Neural progenitor cell (in vitro differentiated cells): ENCODE results near the gene TOMM7. TPM values are rescaled to one million over a fixed set of nuclear protein-coding genes. Genes with fewer than 3 reads are reported as not detected.

Experiments
- DNase-seq: peaks from one replicate; pipeline ENCODE4 v3.0.0-alpha.2; 2016; ENCODE audit warnings: low spot score
- H2AFZ ChIP-seq: fragments of 200-600 bp; sonication (generic); replicated peaks from 2 replicates; pipeline ENCODE4 v1.6.1; 2016; ENCODE audit warnings: antibody characterized with exemption
- H3F3A ChIP-seq: fragments of 200-600 bp; sonication (generic); 2 replicates; pipeline ENCODE4 v1.6.1; 2016; ENCODE audit warnings: antibody characterized with exemption, low read depth
- H3K27ac ChIP-seq: fragments of 200-600 bp; sonication (generic); 2 replicates; pipeline ENCODE4 v1.5.1; 2016; ENCODE audit warnings: mild to moderate bottlenecking
- H3K27me3 ChIP-seq: fragments of 200-600 bp; sonication (generic); 2 replicates; pipeline ENCODE4 v1.6.1; 2016; ENCODE audit warnings: mild to moderate bottlenecking, moderate library complexity
- H3K36me3 ChIP-seq: fragments of 200-600 bp; sonication (generic); 2 replicates; pipeline ENCODE4 v1.5.1; 2016
- H3K4me1 ChIP-seq: fragments of 200-600 bp; sonication (generic); 2 replicates; pipeline ENCODE4 v1.6.1; 2016; ENCODE audit warnings: mixed run types
- H3K4me2 ChIP-seq: fragments of 200-600 bp; sonication (generic); 2 replicates; pipeline ENCODE4 v1.6.1; 2016
- H3K4me3 ChIP-seq: fragments of 200-600 bp; sonication (generic); 2 replicates; pipeline ENCODE4 v1.5.1; 2016
- H3K79me2 ChIP-seq: fragments of 200-600 bp; sonication (generic); 2 replicates; pipeline ENCODE4 v1.6.1; 2016; ENCODE audit warnings: low read depth
- H3K9ac ChIP-seq: fragments of 200-600 bp; sonication (generic); 2 replicates; pipeline ENCODE4 v1.6.1; 2016
- H3K9me3 ChIP-seq: fragments of 200-600 bp; sonication (generic); 2 replicates; pipeline ENCODE4 v1.5.1; 2016; ENCODE audit warnings: low read depth
- H4K20me1 ChIP-seq: fragments of 200-600 bp; sonication (generic); 2 replicates; pipeline ENCODE4 v1.6.1; 2016; ENCODE audit warnings: low read depth
- H3K27ac Mint-ChIP-seq: 3 replicates; pipeline ENCODE4 v1.8.0; 2021; ENCODE audit warnings: mixed read lengths
- H3K27me3 Mint-ChIP-seq: 2 replicates; pipeline ENCODE4 v1.8.0; 2022; ENCODE audit warnings: low read depth, mild to moderate bottlenecking, inconsistent platforms, moderate library complexity, mixed read lengths; ENCODE audit not compliant: insufficient read depth
- H3K36me3 Mint-ChIP-seq: 3 replicates; pipeline ENCODE4 v1.8.0; 2021; ENCODE audit warnings: mixed read lengths
- H3K4me1 Mint-ChIP-seq: 3 replicates; pipeline ENCODE4 v1.8.0; 2021; ENCODE audit warnings: mixed read lengths
- H3K4me3 Mint-ChIP-seq: 3 replicates; pipeline ENCODE4 v1.8.0; 2021; ENCODE audit warnings: mild to moderate bottlenecking, moderate library complexity, mixed read lengths
- H3K9me3 Mint-ChIP-seq: 3 replicates; pipeline ENCODE4 v1.8.0; 2020; ENCODE audit warnings: mixed read lengths
- CTCF ChIP-seq: fragments of 200-600 bp; sonication (generic); IDR thresholded peaks from 2 replicates; pipeline ENCODE4 v1.5.1; 2017; ENCODE audit warnings: antibody characterized with exemption, mild to moderate bottlenecking
- EZH2 ChIP-seq: fragments of 200-600 bp; sonication (generic); IDR thresholded peaks from 2 replicates; pipeline ENCODE4 v1.6.1; 2017; ENCODE audit warnings: antibody characterized with exemption, mild to moderate bottlenecking, moderate library complexity
- EZH2phosphoT487 ChIP-seq: fragments of 200-600 bp; sonication (generic); IDR thresholded peaks from 2 replicates; pipeline ENCODE4 v1.6.1; 2017; ENCODE audit warnings: antibody characterized with exemption
- total RNA-seq: library from RNA; depleted of rRNA; stranded (reverse); fragments of >200 nt; gene quantifications from 2 replicates; pipeline ENCODE4 v1.2.3, GENCODE V29; 2015; ENCODE audit warnings: low replicate concordance

Gene TOMM7
- total RNA-seq, 1 donor from 2014 or later: 89.9 TPM

DNA sequence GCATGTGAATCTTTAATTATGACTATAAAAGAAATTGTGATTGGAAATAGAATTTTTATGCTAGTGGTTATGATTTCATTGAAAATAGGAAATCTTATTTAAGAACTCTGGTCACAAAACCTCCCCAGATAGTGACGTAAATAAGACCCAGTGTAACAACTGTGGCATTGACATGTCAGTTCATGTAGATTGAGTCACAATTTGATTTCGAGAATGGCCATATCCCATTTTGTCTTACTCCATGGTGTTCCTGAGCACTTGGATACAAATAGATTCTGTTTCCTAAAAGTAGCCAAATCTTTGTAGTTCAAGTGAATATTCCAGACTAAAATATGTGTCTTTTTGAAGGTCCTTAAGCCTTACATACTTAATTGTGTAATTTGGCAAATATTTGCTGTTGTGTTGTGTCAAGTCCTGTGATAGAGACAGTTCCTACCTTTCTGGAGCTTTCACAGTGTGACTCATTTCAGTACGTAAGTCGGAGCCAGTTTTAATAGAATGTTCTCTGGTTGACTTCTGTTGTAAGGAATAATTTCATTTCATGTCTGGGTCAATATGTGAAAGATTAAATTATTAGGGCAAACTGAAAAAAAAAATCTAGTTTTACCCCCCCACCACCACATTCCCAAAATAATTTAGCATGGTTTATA is 37.1 kb upstream of the TOMM7 start:
- Histone ChIP-seq H2AFZ (no peak overlapping the region), H3K27ac (no peak overlapping the region), H3K27me3 (peaks cover 8% of the 10 kb centered on the region), H3K4me3 (no peak overlapping the region), H3F3A (peaks cover 5% of the 10 kb centered on the region), H3K79me2 (no peaks in the 10 kb centered on the region), H4K20me1 (no peaks in the 10 kb centered on the region), H3K9me3 (no peaks in the 10 kb centered on the region), H3K36me3 (no peaks in the 10 kb centered on the region), H3K4me1 (peaks cover 4% of the 10 kb centered on the region), H3K9ac (no peak overlapping the region), H3K4me2 (no peak overlapping the region)
- Mint-ChIP-seq H3K4me1 (peaks cover 9% of the 10 kb centered on the region), H3K9me3 (no peaks in the 10 kb centered on the region), H3K27me3 (no peaks in the 10 kb centered on the region), H3K27ac (no peak overlapping the region), H3K36me3 (peaks cover 20% of the 10 kb centered on the region), H3K4me3 (no peak overlapping the region)
- TF ChIP-seq CTCF: no peak
- no peak for TF ChIP-seq EZH2phosphoT487
- DNase-seq: no peak

DNA sequence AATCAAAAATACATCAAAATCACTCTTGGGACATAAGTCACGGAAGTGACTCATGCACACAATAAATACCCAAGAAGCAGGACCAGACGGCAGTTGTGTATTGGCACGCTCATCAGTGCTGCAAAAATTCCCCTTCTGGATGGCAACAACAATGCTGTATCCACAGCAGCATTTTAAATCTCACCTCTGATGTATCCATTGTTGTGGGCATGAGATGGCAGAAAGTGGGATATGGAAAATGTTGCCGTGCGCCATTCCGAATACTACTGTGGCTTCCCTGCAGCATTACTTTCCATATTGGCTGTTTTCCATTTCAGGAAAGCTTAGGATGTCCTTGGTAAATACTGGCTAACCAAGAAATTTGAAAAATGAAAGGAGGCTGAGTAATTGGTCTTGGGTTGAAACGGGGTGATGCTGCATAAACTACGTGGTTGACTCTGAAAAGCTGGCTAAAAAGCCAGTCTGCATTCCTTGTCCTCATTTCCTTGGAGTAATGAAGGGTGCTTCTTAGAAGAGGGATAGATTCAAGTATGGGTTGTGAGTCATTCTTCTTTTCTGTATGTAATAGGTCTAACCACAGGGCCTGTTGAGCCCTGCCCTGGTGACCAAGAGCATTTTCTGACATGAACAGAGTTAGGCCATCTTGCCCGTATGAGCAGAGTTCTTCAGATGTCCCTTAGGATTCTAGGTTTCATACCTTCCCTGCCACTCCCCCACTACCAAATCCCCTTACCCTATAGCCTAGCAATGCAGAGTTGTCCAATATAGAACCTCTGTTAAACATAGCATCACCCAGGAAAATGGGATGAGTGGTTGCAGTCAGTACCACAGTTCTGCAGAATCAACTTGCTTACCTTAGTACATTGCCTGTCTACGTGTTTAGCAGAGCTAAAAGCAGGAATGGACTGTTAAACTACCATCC is 36.3 kb upstream of the TOMM7 start:
- H2AFZ ChIP-seq: no peak overlapping the region
- H3K9me3 Mint-ChIP-seq: no peaks in the 10 kb centered on the region
- H3K9me3 ChIP-seq: no peaks in the 10 kb centered on the region
- no peak overlapping the region for H3K4me3 Mint-ChIP-seq
- peaks cover 12% of the 10 kb centered on the region for H3K4me1 Mint-ChIP-seq
- H3K9ac ChIP-seq: no peak overlapping the region
- no peak for DNase-seq
- peaks cover 10% of the 10 kb centered on the region for H3K27me3 ChIP-seq
- TF ChIP-seq CTCF (no peak), EZH2 (no peak), EZH2phosphoT487 (no peak)
- no peak overlapping the region for H3K4me2 ChIP-seq
- H3K27me3 Mint-ChIP-seq: peaks cover 3% of the 10 kb centered on the region
- peaks cover 20% of the 10 kb centered on the region for H3K36me3 Mint-ChIP-seq
- no peaks in the 10 kb centered on the region for H4K20me1 ChIP-seq
- no peak overlapping the region for H3K27ac Mint-ChIP-seq
- no peaks in the 10 kb centered on the region for H3K79me2 ChIP-seq
- peaks cover 5% of the 10 kb centered on the region for H3F3A ChIP-seq
- no peak overlapping the region for H3K4me3 ChIP-seq
- H3K36me3 ChIP-seq: no peaks in the 10 kb centered on the region
- H3K4me1 ChIP-seq: peaks cover 4% of the 10 kb centered on the region
- no peak overlapping the region for H3K27ac ChIP-seq

DNA sequence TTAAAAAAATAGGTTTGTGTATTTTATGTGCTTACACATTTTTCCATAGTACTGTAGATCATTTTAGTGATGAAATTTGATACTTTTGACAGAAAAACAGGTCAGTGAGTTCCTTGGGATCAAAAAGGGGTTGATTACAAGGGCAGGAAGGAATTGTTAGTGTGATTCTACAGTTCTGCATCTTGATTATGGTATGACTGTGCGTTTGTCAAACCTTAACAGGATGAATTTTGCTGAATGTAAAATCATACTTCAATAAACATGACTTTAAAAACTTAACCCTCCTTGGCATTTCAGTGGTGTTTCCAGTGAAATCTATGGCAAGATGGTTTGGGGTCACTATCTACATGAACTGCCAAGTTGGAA is 35.6 kb upstream of the TOMM7 start:
- H3K27ac Mint-ChIP-seq: no peak overlapping the region
- peaks cover 20% of the 10 kb centered on the region for H3K36me3 Mint-ChIP-seq
- H3F3A ChIP-seq: peaks cover 10% of the 10 kb centered on the region
- H3K4me1 Mint-ChIP-seq: peaks cover 16% of the 10 kb centered on the region
- H3K4me2 ChIP-seq: no peak overlapping the region
- H3K27me3 ChIP-seq: peaks cover 16% of the 10 kb centered on the region
- H3K79me2 ChIP-seq: no peaks in the 10 kb centered on the region
- H3K4me3 Mint-ChIP-seq: no peak overlapping the region
- DNase-seq: no peak
- no peaks in the 10 kb centered on the region for H3K36me3 ChIP-seq
- peaks cover 3% of the 10 kb centered on the region for H3K27me3 Mint-ChIP-seq
- no peak overlapping the region for H2AFZ ChIP-seq
- peaks cover 4% of the 10 kb centered on the region for H3K4me1 ChIP-seq
- no peak overlapping the region for H3K27ac ChIP-seq
- no peaks in the 10 kb centered on the region for H3K9me3 ChIP-seq
- H4K20me1 ChIP-seq: no peaks in the 10 kb centered on the region
- no peak overlapping the region for H3K4me3 ChIP-seq
- TF ChIP-seq EZH2phosphoT487: no peak
- no peak for TF ChIP-seq EZH2
- TF ChIP-seq CTCF: no peak
- H3K9ac ChIP-seq: no peak overlapping the region
- H3K9me3 Mint-ChIP-seq: no peaks in the 10 kb centered on the region
